ENCODE measurements around the gene HCFC1R1.

Gene HCFC1R1

GRCh38 chr16:3030222-3031212 lies 6.8 kb upstream of the HCFC1R1 start:
- no peaks in the 10 kb centered on the region for H3K9me3 ChIP-seq
- no peak overlapping the region for H3K27ac ChIP-seq
- peaks cover 0 to 62% of the 10 kb centered on the region in 2 donors for H3K27me3 ChIP-seq
- peaks cover 0 to 19% (median 16%) of the 10 kb centered on the region in 3 donors for H3K36me3 ChIP-seq
- intact Hi-C loops (cut with DNase I; ENCODE audit: low total_unique reads), result no loop called here
- DNase-seq, result no peak
- H3K4me1 ChIP-seq, result peaks cover 0 to 25% (median 20%) of the 10 kb centered on the region in 4 donors
- H3K4me3 ChIP-seq, result no peak overlapping the region
- TF ChIP-seq, protein P1, sequence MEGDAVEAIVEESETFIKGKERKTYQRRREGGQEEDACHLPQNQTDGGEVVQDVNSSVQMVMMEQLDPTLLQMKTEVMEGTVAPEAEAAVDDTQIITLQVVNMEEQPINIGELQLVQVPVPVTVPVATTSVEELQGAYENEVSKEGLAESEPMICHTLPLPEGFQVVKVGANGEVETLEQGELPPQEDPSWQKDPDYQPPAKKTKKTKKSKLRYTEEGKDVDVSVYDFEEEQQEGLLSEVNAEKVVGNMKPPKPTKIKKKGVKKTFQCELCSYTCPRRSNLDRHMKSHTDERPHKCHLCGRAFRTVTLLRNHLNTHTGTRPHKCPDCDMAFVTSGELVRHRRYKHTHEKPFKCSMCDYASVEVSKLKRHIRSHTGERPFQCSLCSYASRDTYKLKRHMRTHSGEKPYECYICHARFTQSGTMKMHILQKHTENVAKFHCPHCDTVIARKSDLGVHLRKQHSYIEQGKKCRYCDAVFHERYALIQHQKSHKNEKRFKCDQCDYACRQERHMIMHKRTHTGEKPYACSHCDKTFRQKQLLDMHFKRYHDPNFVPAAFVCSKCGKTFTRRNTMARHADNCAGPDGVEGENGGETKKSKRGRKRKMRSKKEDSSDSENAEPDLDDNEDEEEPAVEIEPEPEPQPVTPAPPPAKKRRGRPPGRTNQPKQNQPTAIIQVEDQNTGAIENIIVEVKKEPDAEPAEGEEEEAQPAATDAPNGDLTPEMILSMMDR (IDR thresholded peaks at IDR 0.05), result no peak

DNA sequence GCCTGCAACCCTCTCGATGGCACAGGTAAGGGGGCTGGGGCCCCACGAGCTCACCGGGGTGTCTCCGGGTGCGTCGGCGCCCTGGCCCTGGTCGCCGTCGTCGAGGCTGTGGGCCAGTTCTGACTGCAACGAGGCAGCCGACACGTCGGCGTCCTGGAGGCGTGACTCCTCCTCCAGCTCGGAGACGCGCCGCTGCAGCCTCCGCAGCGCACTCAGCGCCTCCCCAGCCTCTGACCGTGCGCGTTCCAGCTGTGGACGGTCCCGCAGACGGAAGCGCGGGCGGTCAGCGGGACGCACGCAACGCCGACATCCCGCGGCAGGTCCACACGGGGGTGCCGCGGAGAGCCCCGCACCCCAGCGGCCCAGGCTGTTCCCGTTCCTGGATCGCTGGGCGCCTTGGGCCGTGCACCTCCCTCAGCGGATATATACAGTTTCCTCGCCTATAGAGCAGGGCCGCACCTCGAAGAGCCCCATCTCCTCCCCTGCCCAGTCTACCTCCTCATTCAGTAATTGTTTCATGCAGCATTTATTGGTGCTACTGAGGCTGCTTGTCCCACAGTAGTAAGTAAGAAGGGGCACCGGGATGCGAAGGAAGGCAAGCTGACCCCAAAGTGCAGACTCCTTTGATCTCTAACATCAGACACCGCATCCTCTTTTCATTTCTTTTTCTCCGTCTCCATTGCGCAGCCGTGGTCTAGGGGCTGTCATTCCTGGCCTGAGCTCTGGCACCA lies 5.9 kb upstream of the HCFC1R1 start:
- peaks cover 0 to 53% of the 10 kb centered on the region in 2 donors for H3K27me3 ChIP-seq
- intact Hi-C loops (cut with DNase I; ENCODE audit: low total_unique reads), result loop anchor here (2.0 kb wide), 1 partner anchor 27 kb away; no protein-coding TSS in a partner anchor
- H3K36me3 ChIP-seq, result peaks cover 0 to 21% (median 16%) of the 10 kb centered on the region in 3 donors
- H3K4me3 ChIP-seq, result no peak overlapping the region
- DNase-seq, result no peak
- TF ChIP-seq, protein P1 (IDR thresholded peaks at IDR 0.05), result no peak
- H3K27ac ChIP-seq, result no peak overlapping the region
- no peaks in the 10 kb centered on the region for H3K9me3 ChIP-seq
- H3K4me1 ChIP-seq, result peaks cover 0 to 32% (median 23%) of the 10 kb centered on the region in 4 donors

DNA sequence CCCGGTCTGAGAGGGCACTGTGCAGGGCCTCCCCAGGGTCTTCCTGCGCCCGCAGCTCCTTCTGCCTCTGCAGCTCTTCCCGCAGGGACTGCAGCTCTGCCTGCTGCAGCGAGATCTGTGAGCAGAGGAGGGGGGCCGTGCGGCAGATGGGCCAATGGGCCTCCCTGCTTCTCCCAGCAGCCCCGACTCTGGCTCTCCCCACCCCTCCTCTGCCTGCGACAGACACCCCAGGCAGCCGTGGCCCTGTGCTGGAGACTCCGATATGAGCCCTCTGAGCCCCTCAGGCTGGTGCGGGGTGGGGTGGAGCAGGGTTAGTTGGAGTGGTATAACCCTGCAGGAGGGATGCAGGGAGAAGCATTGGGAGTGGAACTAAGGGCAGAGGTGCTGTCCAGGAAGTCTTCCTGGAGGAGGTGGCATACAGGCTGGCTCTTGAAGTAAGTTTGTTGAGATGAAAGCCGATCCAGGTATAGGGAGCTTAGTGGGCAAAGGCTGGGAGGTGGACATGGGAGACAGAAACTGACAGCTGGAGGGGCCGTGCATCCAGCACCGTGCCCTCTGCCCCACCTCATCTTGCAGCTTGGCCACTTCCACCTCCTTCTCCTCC lies 5.1 kb upstream of the HCFC1R1 start:
- intact Hi-C loops (cut with DNase I; ENCODE audit: low total_unique reads), result loop anchor here (2.0 kb wide), 1 partner anchor 26 kb away; no protein-coding TSS in a partner anchor
- H3K9me3 ChIP-seq, result no peaks in the 10 kb centered on the region
- DNase-seq, result no peak
- no peak overlapping the region for H3K4me3 ChIP-seq
- H3K36me3 ChIP-seq, result peaks cover 0 to 21% (median 16%) of the 10 kb centered on the region in 3 donors
- H3K27ac ChIP-seq, result no peak overlapping the region
- peaks cover 0 to 45% of the 10 kb centered on the region in 2 donors for H3K27me3 ChIP-seq
- H3K4me1 ChIP-seq, result peaks cover 0 to 35% (median 25%) of the 10 kb centered on the region in 4 donors
- TF ChIP-seq, protein P1 (IDR thresholded peaks at IDR 0.05), result no peak

DNA sequence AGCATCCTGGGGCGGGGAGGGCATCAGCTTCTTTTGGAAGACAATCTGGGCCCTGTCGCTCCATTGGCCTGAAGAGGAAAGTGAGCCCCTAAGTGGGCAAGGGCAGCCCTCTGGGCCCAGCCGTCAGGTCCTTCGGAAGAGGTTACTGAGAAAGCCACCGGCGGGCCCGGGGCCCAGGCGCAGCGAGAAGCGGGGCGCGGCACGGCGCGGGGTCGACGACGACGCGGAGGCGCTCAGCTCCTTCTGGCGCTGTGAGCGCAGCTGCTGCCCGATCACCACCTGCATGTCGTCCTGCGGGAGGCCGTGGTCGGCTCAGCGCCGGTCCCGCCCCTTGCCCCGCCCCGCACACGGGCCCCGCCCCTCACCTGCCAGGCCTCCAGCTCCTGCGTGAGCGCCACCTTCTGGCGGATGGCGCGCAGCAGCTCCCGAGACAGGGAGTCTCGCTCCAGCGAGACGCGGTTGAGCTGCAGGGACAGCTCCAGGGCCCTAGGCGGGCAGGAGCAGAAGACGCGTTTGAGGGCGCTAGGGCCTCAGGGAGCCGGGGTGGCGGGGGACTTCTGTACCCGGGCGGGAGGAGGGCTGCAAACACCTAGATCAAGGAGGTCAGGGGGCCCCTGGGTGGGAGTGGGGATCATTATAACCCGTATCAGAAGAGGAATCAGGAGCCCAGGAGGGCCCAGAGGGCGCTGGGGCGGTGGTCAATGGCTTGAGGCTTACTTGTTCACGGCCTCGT lies 4.4 kb upstream of the HCFC1R1 start:
- Histone ChIP-seq H3K4me1 (peaks cover 0 to 40% (median 30%) of the 10 kb centered on the region in 4 donors), H3K27me3 (peaks cover 0 to 38% of the 10 kb centered on the region in 2 donors), H3K9me3 (no peaks in the 10 kb centered on the region), H3K4me3 (no peak overlapping the region), H3K27ac (no peak overlapping the region), H3K36me3 (peaks cover 0 to 21% (median 16%) of the 10 kb centered on the region in 3 donors)
- peak; percentile 58 to 78 for DNase-seq
- TF ChIP-seq, protein P1 (IDR thresholded peaks at IDR 0.05), result peak; percentile 37 to 66
- intact Hi-C loops (cut with DNase I; ENCODE audit: low total_unique reads), result loop anchor here (2.0 kb wide), 1 partner anchor 25 kb away; no protein-coding TSS in a partner anchor

DNA sequence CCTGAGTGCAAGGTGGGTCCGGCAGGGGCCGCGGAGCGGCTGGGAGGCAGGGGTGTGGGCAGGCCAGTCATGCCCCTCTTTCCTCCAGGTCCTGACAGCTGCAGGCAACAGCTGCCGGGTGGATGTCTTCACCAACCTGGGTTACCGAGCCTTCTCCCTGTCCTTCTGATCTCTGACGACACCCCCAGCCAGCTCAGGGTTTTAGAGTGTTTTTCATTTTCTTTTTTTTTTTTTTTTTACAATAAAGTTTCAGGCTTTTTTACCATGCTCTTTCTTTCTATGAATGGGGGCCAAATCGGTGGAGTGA lies 3.7 kb upstream of the HCFC1R1 start:
- peaks cover 0 to 21% (median 16%) of the 10 kb centered on the region in 3 donors for H3K36me3 ChIP-seq
- no peaks in the 10 kb centered on the region for H3K9me3 ChIP-seq
- no peak for DNase-seq
- peaks cover 0 to 31% of the 10 kb centered on the region in 2 donors for H3K27me3 ChIP-seq
- intact Hi-C loops (cut with DNase I; ENCODE audit: low total_unique reads), result no loop called here
- peaks cover 0 to 47% (median 37%) of the 10 kb centered on the region in 4 donors for H3K4me1 ChIP-seq
- no peak overlapping the region for H3K27ac ChIP-seq
- no peak overlapping the region for H3K4me3 ChIP-seq
- TF ChIP-seq, protein P1 (IDR thresholded peaks at IDR 0.05), result no peak
